Ovary (tissue), 9 donors: ENCODE measurements around the gene MORN5. TPM values are rescaled to one million over a fixed set of nuclear protein-coding genes. Genes with fewer than 3 reads are reported as not detected.

Source experiments
- DNase-seq, 5 donors: peaks; one replicate each; pipeline ENCODE4 v3.0.0-alpha.2; 2019 to 2020
- H3K27ac ChIP-seq, 2 donors: fragments of 200-600 bp; one replicate each; pipeline versions ENCODE4 v1.5.1 to v1.8.0; 2019 to 2022
- H3K27me3 ChIP-seq: fragments of 200-600 bp; one replicate; pipeline ENCODE4 v1.8.0; 2022
- H3K36me3 ChIP-seq: fragments of 200-600 bp; sonication (generic); one replicate; pipeline ENCODE4 v1.5.1; 2019
- H3K4me1 ChIP-seq: one replicate; pipeline ENCODE4 v1.8.1; 2013; ENCODE audit warnings: mild to moderate bottlenecking, moderate library complexity; ENCODE audit not compliant: insufficient read depth
- H3K4me3 ChIP-seq: fragments of 200-600 bp; sonication (generic); one replicate; pipeline ENCODE4 v1.5.1; 2017
- H3K9me3 ChIP-seq, 2 donors: fragments of 200-600 bp in 1 of 2; sonication (generic) in 1 of 2; one replicate each; pipeline versions ENCODE4 v1.5.1 to v1.8.1; 2013 to 2019; ENCODE audit warnings: mild to moderate bottlenecking in 1 of 2, moderate library complexity in 1 of 2
- CTCF ChIP-seq, 3 donors: fragments of 450-650 bp in 2 of 3; fragments of 200-600 bp in 1 of 3; IDR thresholded peaks; one replicate each; pipeline versions ENCODE4 v1.5.1 to v1.8.0; 2016 to 2022; ENCODE audit warnings: antibody characterized with exemption in 3 of 3, mild to moderate bottlenecking in 1 of 3
- EP300 ChIP-seq: sonication (generic); formaldehyde crosslinking; IDR thresholded peaks from one replicate; pipeline ENCODE4 v1.6.1; 2017; ENCODE audit warnings: antibody characterized with exemption
- POLR2A ChIP-seq: fragments of 450-650 bp; IDR thresholded peaks from one replicate; pipeline ENCODE4 v1.6.1; 2017; ENCODE audit warnings: antibody characterized with exemption, mild to moderate bottlenecking, moderate library complexity
- WGBS, 3 donors: extraction: QIAGEN DNeasy Blood & Tissue Kit in 1 of 3; methylation state at CpG; one replicate each; pipeline versions ENCODE4 v1.1.5 to v1.1.7; 2013 to 2017; 5-methylcytosine and 5-hydroxymethylcytosine counted together
- intact Hi-C, 4 donors: fragments of 100-400 bp; cut with DNase I; formaldehyde crosslinking; loops; one replicate each; pipeline versions ENCODE4 v1.11.0 to v1.15.1; 2022 to 2023
- polyA plus RNA-seq, 2 donors: library from polyadenylated mRNA; stranded (reverse); fragments of 200-250 nt in 1 of 2; fragments of 350-450 nt in 1 of 2; fragmentation: Illumina TruSeq in 1 of 2; extraction: RNeasy Lipid Tissue Mini Kit (QIAGEN cat#74804) in 1 of 2; gene quantifications; one replicate each; pipeline ENCODE4 v1.2.3, GENCODE V29; 2013 to 2014
- total RNA-seq, 7 donors: library from RNA; depleted of rRNA in 2 of 7; stranded (reverse); fragments of >200 nt in 2 of 7; fragmentation: NEBNext Ultra II Directional in 3 of 7; extraction: Animal tissue kit (Norgen Biotek cat#: 25700) in 3 of 7; gene quantifications; one replicate each; pipeline versions ENCODE4 v1.1.0 to v1.2.4, GENCODE V29; 2016 to 2023
- donor health status: DM: no; HTN: no; CAD: no; lungs with moderate emphysema.
- donor health status: DM: no; HTN: no; CAD: no.
- donor health status: Bipolar disorder and iron deficiency.
- donor health status: DM: yes; HTN: yes; CAD: no.
- donor health status: DM: no; HTN: no; CAD: no.
- donor health status: DM: yes; HTN: yes; CAD: no.

The MORN5 gene
- total and polyA plus RNA-seq, 9 donors = 0.63 to 25.4 (median 1.6) TPM; not detected in 2

GRCh38 chr9:122179690-122180074 lies 20.0 kb downstream of the MORN5 start:
- Histone ChIP-seq H3K9me3 (no peaks in the 10 kb centered on the region), H3K4me3 (no peak overlapping the region), H3K27ac (no peak overlapping the region), H3K4me1 (no peaks in the 10 kb centered on the region), H3K36me3 (no peaks in the 10 kb centered on the region), H3K27me3 (no peaks in the 10 kb centered on the region)
- 77 to 85% (median 84%) methylated on average over 2 of the region's 2 CpGs for WGBS, 3 donors
- no peak for DNase-seq
- TF ChIP-seq EP300 (no peak), CTCF (IDR thresholded peaks at IDR 0.05) (no peak)
- intact Hi-C loops = no loop called here

- intact Hi-C loops = no loop called here
- Histone ChIP-seq H3K27ac (no peak overlapping the region), H3K9me3 (no peaks in the 10 kb centered on the region), H3K4me1 (no peaks in the 10 kb centered on the region), H3K36me3 (no peaks in the 10 kb centered on the region), H3K4me3 (no peak overlapping the region), H3K27me3 (no peaks in the 10 kb centered on the region)
- TF ChIP-seq EP300 = no peak
- whole genome bisulfite sequencing, 3 donors = 37 to 57% (median 52%) methylated on average over 4 of the region's 4 CpGs
- DNase-seq = no peak
Measured at GRCh38 chr9:122180633-122181032, 20.9 kb downstream of the MORN5 start.

GRCh38 chr9:122183501-122183900 lies 23.8 kb downstream of the MORN5 start:
- no peaks in the 10 kb centered on the region for H3K9me3 ChIP-seq
- 19 to 31% (median 22%) methylated on average over 7 of the region's 7 CpGs for WGBS, 3 donors
- no peak overlapping the region for H3K4me3 ChIP-seq
- no peaks in the 10 kb centered on the region for H3K4me1 ChIP-seq
- H3K36me3 ChIP-seq = no peaks in the 10 kb centered on the region
- TF ChIP-seq EP300 (no peak), POLR2A (no peak), CTCF (IDR thresholded peaks at IDR 0.05) (no peak)
- no peaks in the 10 kb centered on the region for H3K27me3 ChIP-seq
- DNase-seq = no peak
- intact Hi-C loops = no loop called here
- H3K27ac ChIP-seq = no peak overlapping the region

- H3K4me3 ChIP-seq = no peak overlapping the region
- H3K36me3 ChIP-seq = no peaks in the 10 kb centered on the region
- WGBS, 3 donors = 72 to 83% (median 73%) methylated on average over 1 of the region's 1 CpG
- DNase-seq = no peak
- no peak overlapping the region for H3K27ac ChIP-seq
- H3K4me1 ChIP-seq = no peaks in the 10 kb centered on the region
- no peaks in the 10 kb centered on the region for H3K27me3 ChIP-seq
- H3K9me3 ChIP-seq = no peaks in the 10 kb centered on the region
- intact Hi-C loops = no loop called here
- TF ChIP-seq POLR2A (no peak), EP300 (no peak), CTCF (IDR thresholded peaks at IDR 0.05) (no peak)
Measured at GRCh38 chr9:122184551-122184950, 24.8 kb downstream of the MORN5 start.

GRCh38 chr9:122186301-122186700 lies 26.6 kb downstream of the MORN5 start:
- DNase-seq = no peak
- Histone ChIP-seq H3K27ac (no peak overlapping the region), H3K36me3 (no peaks in the 10 kb centered on the region), H3K4me3 (no peak overlapping the region), H3K4me1 (no peaks in the 10 kb centered on the region), H3K9me3 (no peaks in the 10 kb centered on the region), H3K27me3 (no peaks in the 10 kb centered on the region)
- intact Hi-C loops = no loop called here
- TF ChIP-seq CTCF (IDR thresholded peaks at IDR 0.05) = no peak
- no peak for TF ChIP-seq EP300
- TF ChIP-seq POLR2A = no peak
- WGBS, 3 donors = 60 to 70% (median 70%) methylated on average over 5 of the region's 5 CpGs
